Fibroblast of pulmonary artery (primary cell): ENCODE results near the gene IAH1.
"Not testable (repeated sequence)": the region's sequence is repeated elsewhere in the genome, so short reads cannot be mapped to it uniquely, and the experiment has no call there.

ENCODE experiments used
- DNase-seq: peaks from one replicate; pipeline ENCODE4 v3.0.0-alpha.2; 2010; ENCODE audit warnings: low read depth
- H3K4me3 ChIP-seq: replicated peaks from 2 replicates; pipeline ENCODE4 v1.5.1; 2011; ENCODE audit warnings: low read depth, mild to moderate bottlenecking, control low read depth, low read length, moderate library complexity
- CTCF ChIP-seq: IDR thresholded peaks from 2 replicates; pipeline ENCODE4 v1.5.1; 2011; ENCODE audit warnings: mild to moderate bottlenecking, control low read depth, low read length, inconsistent platforms; ENCODE audit errors: missing control alignments

Gene IAH1

GRCh38 chr2:9508931-9509330 is 34.6 kb downstream of the IAH1 start:
- no peak for TF ChIP-seq CTCF

GRCh38 chr2:9513946-9514345 is 39.6 kb downstream of the IAH1 start:
- not testable (repeated sequence) for DNase-seq, H3K4me3 ChIP-seq

More at GRCh38 chr2:9508931-9509330, 34.6 kb downstream of the IAH1 start:
- no peak for DNase-seq
- H3K4me3 ChIP-seq = no peak overlapping the region

- no peak for DNase-seq
- H3K4me3 ChIP-seq = no peak overlapping the region
- TF ChIP-seq CTCF = no peak
Observed at GRCh38 chr2:9517118-9517782, 42.9 kb downstream of the IAH1 start.

- DNase-seq = no peak
- H3K4me3 ChIP-seq = no peak overlapping the region
- TF ChIP-seq CTCF = no peak
Observed at GRCh38 chr2:9518163-9518562, 43.8 kb downstream of the IAH1 start.

- TF ChIP-seq CTCF = no peak
- DNase-seq = no peak
- H3K4me3 ChIP-seq = no peak overlapping the region
Observed at GRCh38 chr2:9518780-9519179, 44.4 kb downstream of the IAH1 start.

- DNase-seq = no peak
- no peak for TF ChIP-seq CTCF
- no peak overlapping the region for H3K4me3 ChIP-seq
Observed at GRCh38 chr2:9519250-9519649, 44.9 kb downstream of the IAH1 start.

- no peak for TF ChIP-seq CTCF
- H3K4me3 ChIP-seq = no peak overlapping the region
- no peak for DNase-seq
Observed at GRCh38 chr2:9524291-9524690, 49.9 kb downstream of the IAH1 start.
